ENCODE results near the gene B4GALT5. TPM values are rescaled to one million over a fixed set of nuclear protein-coding genes. Genes with fewer than 3 reads are reported as not detected.

Gene B4GALT5
- total and polyA plus RNA-seq, 7 donors, result 32.0 to 284 (median 75.3) TPM

DNA sequence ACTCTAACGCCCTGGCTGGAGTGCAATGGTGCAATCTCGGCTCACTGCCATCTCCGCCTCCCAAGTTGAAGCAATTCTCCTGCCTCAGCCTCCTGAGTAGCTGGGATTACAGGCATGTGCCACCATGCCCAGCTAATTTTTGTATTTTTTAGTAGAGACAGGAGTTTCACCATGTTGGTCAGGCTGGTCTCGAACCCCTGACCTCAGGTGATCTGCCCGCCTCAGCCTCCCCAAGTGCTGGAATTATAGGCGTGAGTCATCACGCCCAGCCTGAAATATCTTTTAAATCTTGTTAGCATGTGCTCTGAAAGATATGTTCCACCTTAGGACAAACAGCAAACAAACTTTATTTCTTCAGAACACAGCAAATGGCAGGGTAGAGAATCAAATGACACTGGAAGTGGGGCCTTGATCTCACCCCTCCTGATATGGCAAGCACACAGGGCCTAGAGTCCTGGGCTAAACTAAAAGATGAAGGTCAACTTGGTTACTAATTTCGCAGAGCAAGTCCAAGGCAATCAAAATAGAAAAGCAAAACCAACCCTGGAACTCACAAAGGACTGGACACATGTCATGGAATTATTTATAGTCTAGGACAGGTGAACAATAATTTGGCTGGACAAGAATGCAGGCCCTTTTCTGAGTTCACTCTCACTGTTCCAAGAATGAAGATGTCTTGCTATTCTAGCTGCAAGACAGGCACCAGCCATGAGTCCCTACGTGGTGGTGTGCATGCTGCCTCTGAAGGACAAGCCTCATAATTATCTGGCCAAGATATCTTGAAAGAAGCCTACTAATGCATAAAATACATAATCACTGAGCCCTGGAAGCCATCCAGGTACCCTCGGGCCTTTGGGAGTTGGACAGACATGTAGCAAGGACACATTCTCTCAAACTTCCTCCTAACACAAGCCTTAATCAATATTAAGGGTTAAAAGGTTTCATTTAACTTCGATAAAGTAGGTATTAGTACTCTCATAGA, 35.6 kb downstream of the B4GALT5 start:
- intact Hi-C loops (cut with DNase I), result no loop called here
- ATAC-seq, result peak; percentile 67 to 78 (median 72)
- Histone ChIP-seq H3K36me3 (ENCODE audit: insufficient read depth in 1 of 2, low read depth in 1 of 2) (no peaks in the 10 kb centered on the region), H3K9me3 (no peaks in the 10 kb centered on the region), H3K27ac (peak overlapping the region; percentile 91), H3K27me3 (ENCODE audit: insufficient read depth in 3 of 3, low read length in 2 of 3) (no peaks in the 10 kb centered on the region), H3K4me3 (peak overlapping the region; percentile 0), H3K4me1 (peaks cover 83% of the 10 kb centered on the region)
- TF ChIP-seq, protein P1, sequence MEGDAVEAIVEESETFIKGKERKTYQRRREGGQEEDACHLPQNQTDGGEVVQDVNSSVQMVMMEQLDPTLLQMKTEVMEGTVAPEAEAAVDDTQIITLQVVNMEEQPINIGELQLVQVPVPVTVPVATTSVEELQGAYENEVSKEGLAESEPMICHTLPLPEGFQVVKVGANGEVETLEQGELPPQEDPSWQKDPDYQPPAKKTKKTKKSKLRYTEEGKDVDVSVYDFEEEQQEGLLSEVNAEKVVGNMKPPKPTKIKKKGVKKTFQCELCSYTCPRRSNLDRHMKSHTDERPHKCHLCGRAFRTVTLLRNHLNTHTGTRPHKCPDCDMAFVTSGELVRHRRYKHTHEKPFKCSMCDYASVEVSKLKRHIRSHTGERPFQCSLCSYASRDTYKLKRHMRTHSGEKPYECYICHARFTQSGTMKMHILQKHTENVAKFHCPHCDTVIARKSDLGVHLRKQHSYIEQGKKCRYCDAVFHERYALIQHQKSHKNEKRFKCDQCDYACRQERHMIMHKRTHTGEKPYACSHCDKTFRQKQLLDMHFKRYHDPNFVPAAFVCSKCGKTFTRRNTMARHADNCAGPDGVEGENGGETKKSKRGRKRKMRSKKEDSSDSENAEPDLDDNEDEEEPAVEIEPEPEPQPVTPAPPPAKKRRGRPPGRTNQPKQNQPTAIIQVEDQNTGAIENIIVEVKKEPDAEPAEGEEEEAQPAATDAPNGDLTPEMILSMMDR (IDR thresholded peaks at IDR 0.05), result no peak
- 37 to 53% (median 43%) methylated on average over 11 of the region's 11 CpGs for WGBS, 3 donors
- DNase-seq, result no peak

DNA sequence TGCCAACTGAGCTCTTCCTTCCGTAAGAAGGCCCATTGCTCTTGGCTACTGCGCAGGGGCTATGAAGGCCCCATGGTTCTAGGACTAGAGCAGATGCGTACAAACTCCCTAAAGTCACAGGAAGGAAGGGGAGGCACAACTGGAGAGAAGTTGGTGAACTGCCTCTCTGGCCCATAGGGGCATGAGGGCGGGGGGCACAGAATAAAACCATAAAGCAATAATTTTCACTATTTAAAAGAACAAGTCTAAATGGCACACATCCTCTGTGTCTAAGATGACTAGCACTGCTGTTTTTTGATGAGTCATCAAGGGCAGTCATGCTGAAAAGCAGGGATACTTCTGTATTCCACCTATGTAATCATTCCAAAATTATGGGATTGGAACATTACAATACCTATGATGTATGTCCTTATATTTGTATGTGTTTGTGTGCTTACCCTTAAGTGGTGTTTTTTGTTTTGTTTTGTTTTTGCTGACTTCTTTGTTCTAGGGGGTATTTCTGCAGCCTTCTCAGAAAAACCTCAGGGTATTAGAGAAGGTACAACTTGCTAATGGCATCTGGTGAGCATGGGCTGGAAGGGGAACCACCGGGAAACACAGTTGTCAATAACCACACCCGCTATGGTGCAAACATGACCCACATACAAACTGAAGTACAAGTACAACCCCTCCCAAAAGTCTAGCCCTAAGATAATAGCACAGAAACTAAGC, 36.9 kb downstream of the B4GALT5 start:
- intact Hi-C loops (cut with DNase I), result no loop called here
- Histone ChIP-seq H3K36me3 (ENCODE audit: insufficient read depth in 1 of 2, low read depth in 1 of 2) (no peaks in the 10 kb centered on the region), H3K4me1 (peaks cover 86% of the 10 kb centered on the region), H3K4me3 (peak overlapping the region; percentile 21), H3K9me3 (no peaks in the 10 kb centered on the region), H3K27me3 (ENCODE audit: insufficient read depth in 3 of 3, low read length in 2 of 3) (no peaks in the 10 kb centered on the region), H3K27ac (peak overlapping the region; percentile 91)
- TF ChIP-seq, protein P1 (IDR thresholded peaks at IDR 0.05), result no peak
- no peak for DNase-seq
- ATAC-seq, result peak; percentile 24 to 63 (median 47)
- WGBS, 3 donors, result 53 to 57% (median 54%) methylated on average over 6 of the region's 6 CpGs

DNA sequence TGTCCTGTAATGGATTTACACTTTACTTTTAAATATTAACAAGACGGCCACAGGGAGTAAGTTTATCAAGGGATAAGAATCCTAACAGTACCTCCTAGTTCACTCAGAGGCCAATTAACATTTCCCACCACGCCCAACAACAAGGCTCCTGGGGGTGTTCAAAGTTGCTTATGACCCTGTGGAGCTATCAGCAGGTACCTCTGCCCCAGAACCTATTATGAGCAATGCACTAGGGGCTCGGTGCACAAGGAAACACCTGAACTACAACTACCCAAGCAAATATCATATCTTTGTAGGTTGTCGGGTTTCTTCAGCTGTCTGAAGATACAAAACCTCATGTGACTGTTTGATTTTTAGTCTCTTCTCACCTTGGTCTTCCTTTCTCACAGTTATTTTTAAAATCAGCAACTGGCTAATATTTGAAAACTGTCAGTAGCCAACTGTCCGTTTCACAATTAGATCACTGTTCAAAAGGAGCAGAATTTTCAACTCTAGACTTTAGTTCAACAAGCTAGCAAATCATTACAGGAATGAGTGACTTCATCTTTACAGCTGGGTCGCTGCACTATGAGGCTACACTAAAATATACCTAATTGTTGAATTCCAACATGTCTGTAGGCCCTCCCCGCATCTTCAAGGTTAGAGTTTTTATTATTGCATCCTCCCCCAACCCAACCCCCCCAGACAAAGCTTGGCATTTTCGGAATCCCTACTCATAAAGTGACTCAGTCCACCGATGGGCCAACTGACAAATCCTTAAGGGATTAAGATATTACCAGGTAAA, 38.1 kb downstream of the B4GALT5 start:
- DNase-seq (no peak), ATAC-seq (no peak)
- Histone ChIP-seq H3K27me3 (ENCODE audit: insufficient read depth in 3 of 3, low read length in 2 of 3) (no peaks in the 10 kb centered on the region), H3K4me1 (peaks cover 89% of the 10 kb centered on the region), H3K4me3 (no peak overlapping the region), H3K9me3 (no peaks in the 10 kb centered on the region), H3K27ac (peak overlapping the region; percentile 91), H3K36me3 (ENCODE audit: insufficient read depth in 1 of 2, low read depth in 1 of 2) (no peaks in the 10 kb centered on the region)
- TF ChIP-seq, protein P1 (IDR thresholded peaks at IDR 0.05), result no peak
- intact Hi-C loops (cut with DNase I), result no loop called here
- 52 to 70% (median 56%) methylated on average over 9 of the region's 9 CpGs for WGBS, 3 donors

DNA sequence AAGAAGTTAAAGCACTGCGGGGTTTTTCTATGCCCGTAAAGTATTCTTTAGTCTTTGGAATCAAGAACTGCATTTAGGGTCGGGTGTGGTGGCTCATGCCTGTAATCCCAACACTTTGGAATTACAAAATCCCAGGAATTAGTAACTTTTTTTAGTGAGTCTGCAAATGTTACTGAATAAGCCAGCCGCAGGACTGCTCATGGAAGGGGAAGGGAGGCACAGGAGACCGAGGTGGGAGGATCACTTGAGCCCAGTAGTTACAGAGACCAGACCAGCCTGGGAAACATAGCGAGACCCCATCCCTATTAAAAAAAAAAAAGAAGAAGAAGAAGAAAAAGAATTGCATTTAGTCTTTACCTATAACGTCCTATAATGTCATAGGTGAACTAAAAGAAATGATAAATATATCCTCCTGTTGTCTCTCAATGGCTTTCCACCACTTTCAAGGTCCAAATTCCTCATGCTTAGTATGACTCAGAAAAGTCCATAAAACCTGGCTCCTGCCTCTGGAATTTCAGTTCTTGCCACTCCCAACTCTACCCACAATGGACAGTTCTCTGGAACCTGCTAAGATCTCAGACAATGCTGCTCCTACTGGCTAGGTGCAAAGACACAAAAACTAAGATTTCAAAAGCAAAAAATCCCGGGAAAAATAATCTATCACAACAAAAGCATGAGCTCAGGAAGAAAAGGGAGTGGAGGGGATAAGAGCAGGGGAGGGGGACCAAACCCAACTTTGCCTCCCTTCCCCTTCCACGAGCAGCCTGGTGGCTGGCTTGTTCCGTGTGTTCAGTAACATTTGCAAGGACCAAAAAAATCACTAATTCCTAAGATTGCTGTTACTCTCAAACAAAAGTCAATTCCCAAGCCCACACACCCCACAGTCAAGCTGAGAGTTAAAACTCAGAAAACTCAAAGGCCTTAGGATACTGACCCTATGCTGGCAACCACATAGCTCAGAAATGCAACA, 39.0 kb downstream of the B4GALT5 start:
- Histone ChIP-seq H3K9me3 (no peaks in the 10 kb centered on the region), H3K36me3 (ENCODE audit: insufficient read depth in 1 of 2, low read depth in 1 of 2) (no peaks in the 10 kb centered on the region), H3K27ac (peak overlapping the region; percentile 91), H3K4me3 (no peak overlapping the region), H3K4me1 (peaks cover 89% of the 10 kb centered on the region), H3K27me3 (ENCODE audit: insufficient read depth in 3 of 3, low read length in 2 of 3) (no peaks in the 10 kb centered on the region)
- intact Hi-C loops (cut with DNase I), result no loop called here
- TF ChIP-seq, protein P1 (IDR thresholded peaks at IDR 0.05), result no peak
- ATAC-seq, result peak in 3 of 4 donors; percentile 32 to 52 (median 44)
- 74 to 85% (median 81%) methylated on average over 10 of the region's 10 CpGs for WGBS, 3 donors
- DNase-seq, result no peak

Measured in psoas muscle (tissue), 8 donors.